SK-N-MC (cell line): ENCODE results near the gene SLIT2.

Experiments used
- DNase-seq: peaks from one replicate; pipeline ENCODE4 v3.0.0-alpha.2; 2011; ENCODE audit warnings: low read depth, low spot score
- H3K27ac ChIP-seq: fragments of 200-600 bp; sonication (generic); 2 replicates; pipeline ENCODE4 v1.5.1; 2016; ENCODE audit warnings: mixed run types
- H3K36me3 ChIP-seq: fragments of 200-600 bp; sonication (generic); 2 replicates; pipeline ENCODE4 v1.6.1; 2017; ENCODE audit warnings: antibody characterized with exemption, low read length, mixed read lengths; ENCODE audit not compliant: insufficient read depth
- H3K4me3 ChIP-seq: fragments of 200-600 bp; sonication (generic); 2 replicates; pipeline ENCODE4 v1.5.1; 2016
- H3K9ac ChIP-seq: fragments of 200-600 bp; sonication (generic); 2 replicates; pipeline ENCODE4 v1.8.0; 2017; ENCODE audit warnings: mixed run types, mixed read lengths; ENCODE audit not compliant: insufficient read length
- H3K9me3 ChIP-seq: fragments of 200-600 bp; sonication (generic); 2 replicates; pipeline ENCODE4 v1.6.1; 2017; ENCODE audit warnings: low read depth, mild to moderate bottlenecking, antibody characterized with exemption, low read length, moderate library complexity, mixed read lengths
- EZH2 ChIP-seq: fragments of 200-600 bp; sonication (generic); IDR thresholded peaks from one replicate; pipeline ENCODE4 v1.6.1; 2017; ENCODE audit warnings: antibody characterized with exemption
- FOXP2 ChIP-seq: optimal IDR thresholded peaks from 2 replicates; pipeline ENCODE3; 2011; ENCODE audit warnings: mild to moderate bottlenecking, moderate library complexity; ENCODE audit not compliant: insufficient read depth; ENCODE audit errors: extremely low read length, control extremely low read depth
- POLR2AphosphoS5 ChIP-seq: IDR thresholded peaks from 2 replicates; pipeline ENCODE4 v1.6.1; 2012; ENCODE audit warnings: mild to moderate bottlenecking, low read depth, low read length, borderline replicate concordance

SLIT2 gene

GRCh38 chr4:20251796-20252655, at the start of gene SLIT2:
TSS of gene SLIT2 (plus strand) at chr4:20251905. CDS start at chr4:20253816, 1,911 bp downstream.
- Histone ChIP-seq H3K27ac (no peak within 1 kb of the TSS), H3K9me3 (no peaks in the 10 kb centered on the region), H3K9ac (peak within 1 kb of the TSS; percentile 45), H3K4me3 (peak within 1 kb of the TSS; percentile 81), H3K36me3 (no peaks in the 10 kb centered on the region)
- no peak for DNase-seq
- TF ChIP-seq EZH2 (no peak), POLR2AphosphoS5 (peak; percentile 78)

GRCh38 chr4:20203508-20203907, 48.2 kb upstream of the SLIT2 start:
- no peak for DNase-seq
- H3K9me3 ChIP-seq = no peaks in the 10 kb centered on the region
- no peak overlapping the region for H3K9ac ChIP-seq
- H3K27ac ChIP-seq = no peak overlapping the region
- H3K4me3 ChIP-seq = no peak overlapping the region
- no peak for TF ChIP-seq FOXP2
- no peak for TF ChIP-seq EZH2
- TF ChIP-seq POLR2AphosphoS5 = no peak
- H3K36me3 ChIP-seq = no peaks in the 10 kb centered on the region

DNA sequence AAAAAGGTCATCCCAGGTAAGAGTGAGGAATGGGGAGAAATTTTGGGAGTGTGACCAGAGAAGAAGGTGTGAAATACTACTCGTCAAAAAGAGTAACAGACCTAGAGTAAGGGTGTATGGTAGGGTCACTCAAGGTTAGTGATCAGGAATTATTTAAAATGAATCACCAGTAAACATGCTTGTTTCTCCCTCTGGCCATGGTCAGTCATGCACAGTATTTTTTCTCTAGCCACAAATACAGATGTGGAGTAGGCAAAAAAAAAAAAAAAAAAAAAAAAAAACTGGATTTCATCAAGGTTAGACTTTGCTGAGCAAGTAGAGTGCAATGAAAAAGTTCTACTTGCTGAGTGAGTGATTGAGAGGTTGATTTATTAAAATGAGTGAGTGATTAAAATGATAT, 34.2 kb upstream of the SLIT2 start:
- no peak overlapping the region for H3K27ac ChIP-seq
- no peaks in the 10 kb centered on the region for H3K36me3 ChIP-seq
- H3K9me3 ChIP-seq = no peaks in the 10 kb centered on the region
- no peak for DNase-seq
- TF ChIP-seq FOXP2 = no peak
- H3K9ac ChIP-seq = no peak overlapping the region
- H3K4me3 ChIP-seq = no peak overlapping the region

DNA sequence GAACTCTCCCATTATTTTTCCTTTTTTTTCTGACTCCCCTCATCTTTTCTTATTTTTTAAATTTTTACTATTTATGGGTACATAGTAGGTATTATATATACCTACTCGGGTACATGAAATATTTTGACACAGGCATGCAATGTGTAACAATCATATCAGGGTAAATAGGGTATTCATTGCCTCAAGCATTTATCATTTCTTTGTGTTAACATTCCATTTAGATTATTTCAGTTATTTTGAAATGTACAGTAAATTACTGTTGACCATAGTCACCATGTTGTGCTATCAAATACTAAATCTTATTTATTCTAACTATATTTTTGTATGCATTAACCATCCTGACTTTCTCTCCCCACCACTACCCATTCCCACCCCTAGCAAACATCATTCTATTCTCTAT, 33.8 kb upstream of the SLIT2 start:
- Histone ChIP-seq H3K4me3 (no peak overlapping the region), H3K9me3 (no peaks in the 10 kb centered on the region), H3K9ac (no peak overlapping the region), H3K27ac (no peak overlapping the region), H3K36me3 (no peaks in the 10 kb centered on the region)
- TF ChIP-seq EZH2 (no peak), FOXP2 (no peak)
- no peak for DNase-seq

DNA sequence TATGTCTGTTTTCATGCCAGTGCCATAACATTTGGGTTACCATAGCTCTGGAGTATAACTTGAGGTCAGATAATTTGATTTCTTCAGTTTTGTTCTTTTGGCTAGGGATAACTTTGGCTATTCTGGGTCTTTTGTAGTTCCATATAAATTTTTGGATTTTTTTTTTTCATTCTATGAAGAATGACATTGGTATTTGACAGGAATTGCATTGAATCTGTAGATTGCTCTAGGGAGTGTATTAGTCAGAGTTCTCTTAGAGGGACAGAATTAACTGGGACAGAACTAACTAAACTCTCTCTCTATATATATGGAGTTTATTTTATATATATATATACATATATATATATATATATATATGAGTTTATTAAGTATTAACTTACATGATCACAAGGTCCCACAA, 32.2 kb upstream of the SLIT2 start:
- Histone ChIP-seq H3K9me3 (no peaks in the 10 kb centered on the region), H3K36me3 (no peaks in the 10 kb centered on the region), H3K4me3 (no peak overlapping the region), H3K27ac (no peak overlapping the region), H3K9ac (no peak overlapping the region)
- TF ChIP-seq FOXP2 (no peak), POLR2AphosphoS5 (no peak), EZH2 (no peak)
- no peak for DNase-seq

GRCh38 chr4:20237894-20238537, 13.7 kb upstream of the SLIT2 start:
- H3K4me3 ChIP-seq = no peak overlapping the region
- H3K9ac ChIP-seq = no peak overlapping the region
- H3K36me3 ChIP-seq = no peaks in the 10 kb centered on the region
- TF ChIP-seq POLR2AphosphoS5 (no peak), EZH2 (no peak), FOXP2 (no peak)
- DNase-seq = no peak
- H3K27ac ChIP-seq = no peak overlapping the region
- no peaks in the 10 kb centered on the region for H3K9me3 ChIP-seq

GRCh38 chr4:20248155-20248558, 3.5 kb upstream of the SLIT2 start:
- no peak overlapping the region for H3K9ac ChIP-seq
- no peak for TF ChIP-seq FOXP2
- TF ChIP-seq POLR2AphosphoS5 = no peak
- TF ChIP-seq EZH2 = no peak
- no peak overlapping the region for H3K27ac ChIP-seq
- H3K9me3 ChIP-seq = no peaks in the 10 kb centered on the region
- H3K36me3 ChIP-seq = no peaks in the 10 kb centered on the region
- DNase-seq = peak; percentile 28
- H3K4me3 ChIP-seq = no peak overlapping the region

GRCh38 chr4:20249333-20249732, 2.4 kb upstream of the SLIT2 start:
- Histone ChIP-seq H3K27ac (no peak overlapping the region), H3K9me3 (no peaks in the 10 kb centered on the region), H3K4me3 (no peak overlapping the region), H3K36me3 (no peaks in the 10 kb centered on the region), H3K9ac (no peak overlapping the region)
- no peak for TF ChIP-seq FOXP2
- no peak for TF ChIP-seq POLR2AphosphoS5
- TF ChIP-seq EZH2 = no peak
- DNase-seq = no peak

DNA sequence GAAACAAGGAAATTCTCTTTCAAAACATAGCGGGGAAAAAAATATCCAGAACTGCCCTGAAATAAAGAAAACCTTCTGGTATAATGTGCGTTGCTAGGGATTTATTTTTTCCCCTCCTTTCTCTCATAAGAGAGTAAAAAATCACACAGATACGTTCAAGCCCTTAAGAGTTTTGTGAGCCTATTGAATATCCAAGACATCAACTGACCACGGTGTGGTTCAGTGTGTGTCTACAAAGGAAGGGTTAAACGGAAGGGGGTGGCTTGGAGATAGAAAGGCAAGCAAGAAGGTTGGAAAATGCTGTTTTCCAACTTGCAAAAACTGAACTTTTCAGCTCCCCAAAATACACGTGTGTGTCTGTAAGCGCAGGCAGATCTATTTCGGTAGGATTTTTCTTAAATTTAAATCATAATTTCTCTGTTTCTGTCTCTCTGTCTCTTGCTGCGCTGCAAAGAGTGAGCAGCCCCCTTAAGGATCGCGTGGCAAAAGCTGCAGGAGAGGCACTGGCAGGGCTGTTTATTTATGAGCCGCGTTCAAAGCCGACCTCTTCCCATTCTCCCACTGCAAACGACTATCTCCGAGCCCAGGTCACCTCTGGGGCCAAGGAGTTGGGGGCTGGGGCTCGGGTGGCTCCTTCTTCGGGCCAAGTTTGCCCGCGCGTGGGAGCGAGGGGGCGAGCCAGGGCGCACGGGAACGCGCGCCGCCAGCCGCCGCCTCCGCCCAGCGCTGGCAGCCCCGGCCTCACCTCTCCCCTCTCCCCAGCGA, 492 bp upstream of the SLIT2 start:
- TF ChIP-seq POLR2AphosphoS5 (no peak), EZH2 (no peak), FOXP2 (no peak)
- no peak for DNase-seq
- H3K36me3 ChIP-seq = no peaks in the 10 kb centered on the region
- H3K4me3 ChIP-seq = peak overlapping the region; percentile 81
- H3K9ac ChIP-seq = no peak overlapping the region
- no peak overlapping the region for H3K27ac ChIP-seq
- no peaks in the 10 kb centered on the region for H3K9me3 ChIP-seq
